HG03066 (cell line): ENCODE measurements around the gene TBX2.
"Not testable (repeated sequence)": the region's sequence is repeated elsewhere in the genome, so short reads cannot be mapped to it uniquely, and the experiment has no call there.

Experiments used
- ATAC-seq: cut with Tn5 transposase; IDR thresholded peaks from one replicate; pipeline ENCODE4 v1.9.1; 2021; ENCODE audit warnings: low read depth; ENCODE audit not compliant: unreplicated experiment

Gene TBX2

GRCh38 chr17:61399131-61400065 lies at the start of gene TBX2:
TBX2 (plus strand) TSS chr17:61399843; CDS start chr17:61400177, 334 bp downstream.
- ATAC-seq = no peak

- no peak for ATAC-seq
Observed at GRCh38 chr17:61351745-61352407, 47.8 kb upstream of the TBX2 start.

- ATAC-seq = no peak
Observed at GRCh38 chr17:61352408-61352770, 47.3 kb upstream of the TBX2 start.

GRCh38 chr17:61352781-61353491 lies 46.7 kb upstream of the TBX2 start:
- no peak for ATAC-seq

GRCh38 chr17:61353615-61354014 lies 46.0 kb upstream of the TBX2 start:
- no peak for ATAC-seq

- no peak for ATAC-seq
Observed at GRCh38 chr17:61354895-61355874, 44.5 kb upstream of the TBX2 start.

- not testable (repeated sequence) for ATAC-seq
Observed at GRCh38 chr17:61357061-61357460, 42.6 kb upstream of the TBX2 start.

GRCh38 chr17:61359513-61359912 lies 40.1 kb upstream of the TBX2 start:
- ATAC-seq = not testable (repeated sequence)

GRCh38 chr17:61360318-61360943 lies 39.2 kb upstream of the TBX2 start:
- no peak for ATAC-seq

GRCh38 chr17:61361084-61361483 lies 38.6 kb upstream of the TBX2 start:
- no peak for ATAC-seq

GRCh38 chr17:61362396-61362795 lies 37.2 kb upstream of the TBX2 start:
- ATAC-seq = no peak

GRCh38 chr17:61362852-61363600 lies 36.6 kb upstream of the TBX2 start:
- no peak for ATAC-seq

GRCh38 chr17:61363601-61364462 lies 35.8 kb upstream of the TBX2 start:
- ATAC-seq = no peak

GRCh38 chr17:61364463-61364846 lies 35.2 kb upstream of the TBX2 start:
- ATAC-seq = no peak

GRCh38 chr17:61366076-61366714 lies 33.4 kb upstream of the TBX2 start:
- ATAC-seq = no peak

GRCh38 chr17:61366715-61367413 lies 32.8 kb upstream of the TBX2 start:
- ATAC-seq = no peak
